A673 (cell line): ENCODE data around the gene SLC44A1. TPM values are rescaled to one million over a fixed set of nuclear protein-coding genes. Genes with fewer than 3 reads are reported as not detected.

ENCODE experiments used
- BruUV-seq: library from RNA; stranded (reverse); fragments of 400-500 nt; replicated peaks from 2 replicates; lab custom pipeline; 2021; lab: Mats Ljungman, UMichigan
- CTCF ChIA-PET: fragments of 300-600 bp; sonication (Branson Sonifier 250); formaldehyde crosslinking; loops from one replicate; lab custom pipeline; 2022; ENCODE audit warnings: antibody characterized with exemption; lab: Charles Lee
- POLR2A ChIA-PET: fragments of 300-600 bp; sonication (Branson Sonifier 250); formaldehyde crosslinking; loops from one replicate; lab custom pipeline; 2022; ENCODE audit warnings: antibody characterized with exemption; ENCODE audit not compliant: low non-redundant PET; lab: Charles Lee
- DNase-seq: peaks from one replicate; pipeline ENCODE4 v3.0.0-alpha.2; 2015; ENCODE audit warnings: low spot score
- H3K27ac ChIP-seq: fragments of 200-600 bp; sonication (generic); 2 replicates; pipeline ENCODE4 v1.5.1; 2016; ENCODE audit warnings: mixed run types, low read depth, mild to moderate bottlenecking, mixed read lengths, antibody characterized with exemption, low read length; ENCODE audit not compliant: poor library complexity, severe bottlenecking
- H3K27me3 ChIP-seq: fragments of 200-600 bp; sonication (generic); replicated peaks from 2 replicates; pipeline ENCODE4 v1.6.1; 2017; ENCODE audit warnings: mixed run types, low read depth, mild to moderate bottlenecking, mixed read lengths, antibody characterized with exemption, low read length; ENCODE audit not compliant: insufficient read depth, poor library complexity
- H3K36me3 ChIP-seq: fragments of 200-600 bp; sonication (generic); 2 replicates; pipeline ENCODE4 v1.6.1; 2016; ENCODE audit warnings: mixed run types, mild to moderate bottlenecking, mixed read lengths, antibody characterized with exemption, low read length; ENCODE audit not compliant: insufficient read depth, poor library complexity, severe bottlenecking
- H3K4me1 ChIP-seq: fragments of 200-600 bp; sonication (generic); 2 replicates; pipeline ENCODE4 v1.6.1; 2017; ENCODE audit warnings: mixed run types, mild to moderate bottlenecking, mixed read lengths, antibody characterized with exemption, low read length; ENCODE audit not compliant: insufficient read depth, poor library complexity, severe bottlenecking
- H3K4me3 ChIP-seq: fragments of 200-600 bp; sonication (generic); 2 replicates; pipeline ENCODE4 v1.5.1; 2016; ENCODE audit warnings: low read depth, mixed run types, mild to moderate bottlenecking, mixed read lengths, low read length; ENCODE audit not compliant: poor library complexity, severe bottlenecking
- H3K9me3 ChIP-seq: fragments of 200-600 bp; sonication (generic); 2 replicates; pipeline ENCODE4 v1.6.1; 2016; ENCODE audit warnings: mixed run types, low read depth, mild to moderate bottlenecking, mixed read lengths, antibody characterized with exemption, low read length; ENCODE audit not compliant: poor library complexity, severe bottlenecking
- EZH2 ChIP-seq: fragments of 200-600 bp; sonication (generic); IDR thresholded peaks from 2 replicates; pipeline ENCODE4 v1.6.1; 2017; ENCODE audit warnings: borderline replicate concordance, low read depth, mild to moderate bottlenecking, mixed read lengths, antibody characterized with exemption, low read length; ENCODE audit not compliant: poor library complexity, severe bottlenecking
- intact Hi-C: fragments of 100-400 bp; cut with micrococcal nuclease; formaldehyde crosslinking; loops from one replicate; pipeline ENCODE4 v1.10.0; 2022; ENCODE audit not compliant: unreplicated experiment
- total RNA-seq: library from RNA; stranded (reverse); gene quantifications from 2 replicates; pipeline ENCODE4 v1.2.3, GENCODE V29; 2021
- TF ChIP-seq, protein P1 (sequence below): fragments of 300-800, 200-600 bp; sonication (generic); conservative IDR thresholded peaks from 2 replicates; pipeline ENCODE4 v1.5.1; 2017; ENCODE audit warnings: low read depth, mild to moderate bottlenecking, antibody characterized with exemption, low read length, moderate library complexity, mixed read lengths

SLC44A1 gene
- total RNA-seq, 1 experiment from 2014 or later, result 11.9 TPM

GRCh38 chr9:105416840-105417239 is 172.4 kb downstream of the SLC44A1 start:
- ChIA-PET POLR2A (no interaction called here), CTCF (interaction anchor here (0.6 kb wide), 1 partner anchor 1451 kb away, joined by 3 read pairs; no protein-coding TSS in a partner anchor)
- DNase-seq, result no peak
- no peaks in the 10 kb centered on the region for H3K9me3 ChIP-seq
- H3K4me1 ChIP-seq, result no peaks in the 10 kb centered on the region
- intact Hi-C loops, result loop anchor here (5.0 kb wide), 1 partner anchor 490 kb away; the partner anchor contains the start of gene ABCA1
- H3K36me3 ChIP-seq, result no peaks in the 10 kb centered on the region
- BruUV-seq, result no TSS peak
- no peaks in the 10 kb centered on the region for H3K27me3 ChIP-seq
- no peak overlapping the region for H3K27ac ChIP-seq
- TF ChIP-seq, protein P1, sequence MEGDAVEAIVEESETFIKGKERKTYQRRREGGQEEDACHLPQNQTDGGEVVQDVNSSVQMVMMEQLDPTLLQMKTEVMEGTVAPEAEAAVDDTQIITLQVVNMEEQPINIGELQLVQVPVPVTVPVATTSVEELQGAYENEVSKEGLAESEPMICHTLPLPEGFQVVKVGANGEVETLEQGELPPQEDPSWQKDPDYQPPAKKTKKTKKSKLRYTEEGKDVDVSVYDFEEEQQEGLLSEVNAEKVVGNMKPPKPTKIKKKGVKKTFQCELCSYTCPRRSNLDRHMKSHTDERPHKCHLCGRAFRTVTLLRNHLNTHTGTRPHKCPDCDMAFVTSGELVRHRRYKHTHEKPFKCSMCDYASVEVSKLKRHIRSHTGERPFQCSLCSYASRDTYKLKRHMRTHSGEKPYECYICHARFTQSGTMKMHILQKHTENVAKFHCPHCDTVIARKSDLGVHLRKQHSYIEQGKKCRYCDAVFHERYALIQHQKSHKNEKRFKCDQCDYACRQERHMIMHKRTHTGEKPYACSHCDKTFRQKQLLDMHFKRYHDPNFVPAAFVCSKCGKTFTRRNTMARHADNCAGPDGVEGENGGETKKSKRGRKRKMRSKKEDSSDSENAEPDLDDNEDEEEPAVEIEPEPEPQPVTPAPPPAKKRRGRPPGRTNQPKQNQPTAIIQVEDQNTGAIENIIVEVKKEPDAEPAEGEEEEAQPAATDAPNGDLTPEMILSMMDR, result no peak
- TF ChIP-seq EZH2, result no peak
- no peak overlapping the region for H3K4me3 ChIP-seq

- Histone ChIP-seq H3K4me3 (no peak overlapping the region), H3K27me3 (no peaks in the 10 kb centered on the region), H3K4me1 (no peaks in the 10 kb centered on the region), H3K36me3 (no peaks in the 10 kb centered on the region), H3K27ac (no peak overlapping the region), H3K9me3 (no peaks in the 10 kb centered on the region)
- TF ChIP-seq, protein P1, result no peak
- TF ChIP-seq EZH2, result no peak
- POLR2A ChIA-PET, result no interaction called here
- CTCF ChIA-PET, result no interaction called here
- BruUV-seq, result no TSS peak
- DNase-seq, result no peak
- intact Hi-C loops, result loop anchor here (5.0 kb wide), 1 partner anchor 492 kb away; the partner anchor contains the start of gene ABCA1
Measured at GRCh38 chr9:105418588-105419500, 174.4 kb downstream of the SLC44A1 start.

- ChIA-PET POLR2A (no interaction called here), CTCF (interaction anchor here (0.7 kb wide), 1 partner anchor 15 kb away, joined by 3 read pairs; no protein-coding TSS in a partner anchor)
Measured at GRCh38 chr9:105419816-105420597, 175.6 kb downstream of the SLC44A1 start.

More at GRCh38 chr9:105419816-105420597, 175.6 kb downstream of the SLC44A1 start:
- no peak for DNase-seq
- H3K4me1 ChIP-seq, result no peaks in the 10 kb centered on the region
- intact Hi-C loops, result loop anchor here (5.0 to 10.0 kb wide), 3 partner anchors 125 to 493 kb away; partner anchors contain the start of genes ABCA1 and TMEM38B
- no peak overlapping the region for H3K4me3 ChIP-seq
- BruUV-seq, result no TSS peak
- TF ChIP-seq, protein P1, result no peak
- TF ChIP-seq EZH2, result no peak
- H3K9me3 ChIP-seq, result no peaks in the 10 kb centered on the region
- H3K36me3 ChIP-seq, result no peaks in the 10 kb centered on the region
- H3K27me3 ChIP-seq, result no peaks in the 10 kb centered on the region
- no peak overlapping the region for H3K27ac ChIP-seq
